ENCODE results near the gene HHEX.

The HHEX gene

DNA sequence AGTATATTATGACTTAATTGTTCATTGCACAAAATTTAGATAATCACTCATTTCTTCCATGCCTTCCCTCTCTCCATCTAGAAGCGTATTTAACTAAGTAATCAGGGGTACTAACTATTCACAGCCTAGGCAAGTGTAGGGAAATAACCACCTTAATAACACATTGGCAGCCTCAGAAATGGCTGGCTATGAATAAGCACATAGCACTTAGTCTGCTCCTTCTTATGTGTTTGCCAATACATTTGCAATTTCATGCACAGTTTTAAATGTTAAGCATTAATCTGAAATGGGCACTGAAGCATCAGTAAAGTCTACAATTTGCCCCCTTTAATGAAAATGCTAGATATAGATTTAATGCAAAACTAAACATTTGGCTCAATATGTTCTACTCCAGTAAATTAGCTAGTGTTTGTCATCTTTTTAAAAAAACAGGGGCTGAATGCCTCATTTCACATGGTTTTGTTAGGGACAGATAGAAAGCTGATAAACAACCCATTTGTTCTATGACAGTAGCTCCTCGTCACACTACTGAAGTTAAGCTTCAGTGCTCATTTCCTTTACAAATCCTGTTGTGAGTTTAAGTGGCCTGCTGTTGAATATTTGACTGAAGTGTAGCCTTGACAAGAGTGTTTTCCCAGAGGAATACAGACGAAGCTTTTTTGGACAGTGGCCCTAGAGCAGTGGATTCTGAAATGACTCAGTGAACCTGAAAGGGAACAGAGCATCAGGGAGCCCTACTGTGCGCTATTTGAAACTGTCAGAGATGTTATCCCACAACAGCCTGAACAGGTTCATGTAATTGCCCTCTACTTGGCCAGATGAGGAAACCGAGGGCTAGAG lies 30.5 kb downstream of the HHEX start:
- TF ChIP-seq, protein P1, sequence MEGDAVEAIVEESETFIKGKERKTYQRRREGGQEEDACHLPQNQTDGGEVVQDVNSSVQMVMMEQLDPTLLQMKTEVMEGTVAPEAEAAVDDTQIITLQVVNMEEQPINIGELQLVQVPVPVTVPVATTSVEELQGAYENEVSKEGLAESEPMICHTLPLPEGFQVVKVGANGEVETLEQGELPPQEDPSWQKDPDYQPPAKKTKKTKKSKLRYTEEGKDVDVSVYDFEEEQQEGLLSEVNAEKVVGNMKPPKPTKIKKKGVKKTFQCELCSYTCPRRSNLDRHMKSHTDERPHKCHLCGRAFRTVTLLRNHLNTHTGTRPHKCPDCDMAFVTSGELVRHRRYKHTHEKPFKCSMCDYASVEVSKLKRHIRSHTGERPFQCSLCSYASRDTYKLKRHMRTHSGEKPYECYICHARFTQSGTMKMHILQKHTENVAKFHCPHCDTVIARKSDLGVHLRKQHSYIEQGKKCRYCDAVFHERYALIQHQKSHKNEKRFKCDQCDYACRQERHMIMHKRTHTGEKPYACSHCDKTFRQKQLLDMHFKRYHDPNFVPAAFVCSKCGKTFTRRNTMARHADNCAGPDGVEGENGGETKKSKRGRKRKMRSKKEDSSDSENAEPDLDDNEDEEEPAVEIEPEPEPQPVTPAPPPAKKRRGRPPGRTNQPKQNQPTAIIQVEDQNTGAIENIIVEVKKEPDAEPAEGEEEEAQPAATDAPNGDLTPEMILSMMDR (IDR thresholded peaks at IDR 0.05; ENCODE audit: poor library complexity, severe bottlenecking) = no peak
- no peak for DNase-seq (ENCODE audit: low spot score)
- no peaks in the 10 kb centered on the region for H3K4me1 ChIP-seq (ENCODE audit: insufficient read depth, poor library complexity, severe bottlenecking)
- H3K27me3 ChIP-seq (ENCODE audit: insufficient read depth, poor library complexity, severe bottlenecking) = no peaks in the 10 kb centered on the region
- H3K4me3 ChIP-seq (ENCODE audit: severe bottlenecking) = no peak overlapping the region
- ATAC-seq (ENCODE audit: low read depth) = no peak
- no peaks in the 10 kb centered on the region for H3K36me3 ChIP-seq (ENCODE audit: low read depth)
- no peak overlapping the region for H3K27ac ChIP-seq (ENCODE audit: poor library complexity, severe bottlenecking)
- H3K9me3 ChIP-seq (ENCODE audit: severe bottlenecking) = no peaks in the 10 kb centered on the region

GRCh38 chr10:92720831-92721165 lies 31.0 kb downstream of the HHEX start:
- Histone ChIP-seq H3K4me3 (ENCODE audit: severe bottlenecking) (no peak overlapping the region), H3K36me3 (ENCODE audit: low read depth) (no peaks in the 10 kb centered on the region), H3K27ac (ENCODE audit: poor library complexity, severe bottlenecking) (no peak overlapping the region), H3K27me3 (ENCODE audit: insufficient read depth, poor library complexity, severe bottlenecking) (no peaks in the 10 kb centered on the region), H3K9me3 (ENCODE audit: severe bottlenecking) (no peaks in the 10 kb centered on the region), H3K4me1 (ENCODE audit: insufficient read depth, poor library complexity, severe bottlenecking) (no peaks in the 10 kb centered on the region)
- TF ChIP-seq, protein P1 (IDR thresholded peaks at IDR 0.05; ENCODE audit: poor library complexity, severe bottlenecking) = no peak
- DNase-seq (ENCODE audit: low spot score) = no peak
- ATAC-seq (ENCODE audit: low read depth) = no peak

- H3K9me3 ChIP-seq (ENCODE audit: severe bottlenecking) = no peaks in the 10 kb centered on the region
- TF ChIP-seq, protein P1 (IDR thresholded peaks at IDR 0.05; ENCODE audit: poor library complexity, severe bottlenecking) = no peak
- no peak overlapping the region for H3K27ac ChIP-seq (ENCODE audit: poor library complexity, severe bottlenecking)
- H3K27me3 ChIP-seq (ENCODE audit: insufficient read depth, poor library complexity, severe bottlenecking) = no peaks in the 10 kb centered on the region
- no peak overlapping the region for H3K4me3 ChIP-seq (ENCODE audit: severe bottlenecking)
- H3K36me3 ChIP-seq (ENCODE audit: low read depth) = no peaks in the 10 kb centered on the region
- no peak for ATAC-seq (ENCODE audit: low read depth)
- DNase-seq (ENCODE audit: low spot score) = no peak
- H3K4me1 ChIP-seq (ENCODE audit: insufficient read depth, poor library complexity, severe bottlenecking) = no peaks in the 10 kb centered on the region
These were observed 32.6 kb downstream of the HHEX start for GRCh38 chr10:92722349-92722748.

GRCh38 chr10:92727141-92727540 lies 37.4 kb downstream of the HHEX start:
- Histone ChIP-seq H3K27me3 (ENCODE audit: insufficient read depth, poor library complexity, severe bottlenecking) (no peaks in the 10 kb centered on the region), H3K4me1 (ENCODE audit: insufficient read depth, poor library complexity, severe bottlenecking) (no peaks in the 10 kb centered on the region), H3K27ac (ENCODE audit: poor library complexity, severe bottlenecking) (no peak overlapping the region), H3K9me3 (ENCODE audit: severe bottlenecking) (no peaks in the 10 kb centered on the region), H3K36me3 (ENCODE audit: low read depth) (no peaks in the 10 kb centered on the region), H3K4me3 (ENCODE audit: severe bottlenecking) (no peak overlapping the region)
- DNase-seq (ENCODE audit: low spot score) (no peak), ATAC-seq (ENCODE audit: low read depth) (no peak)
- TF ChIP-seq, protein P1 (IDR thresholded peaks at IDR 0.05; ENCODE audit: poor library complexity, severe bottlenecking) = no peak

DNA sequence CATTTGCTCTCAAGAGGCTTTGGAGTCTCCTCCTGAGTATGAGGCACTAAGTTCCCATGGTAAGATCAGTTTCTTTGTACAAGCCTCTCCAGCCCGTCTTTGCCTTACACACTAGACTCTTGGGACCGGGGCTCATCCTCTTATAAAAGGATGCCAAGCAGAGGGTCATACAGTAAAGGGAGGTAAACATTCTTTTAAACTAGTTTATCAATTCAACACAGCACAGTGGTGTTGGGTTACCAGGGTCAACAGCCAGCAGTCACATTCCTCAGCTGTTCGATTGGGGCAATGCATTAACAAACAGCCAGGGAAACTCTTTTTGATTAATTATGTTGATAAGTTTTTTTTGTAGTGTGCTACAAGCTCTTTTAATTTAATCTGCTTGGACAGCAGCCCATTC lies 37.8 kb downstream of the HHEX start:
- Histone ChIP-seq H3K27ac (ENCODE audit: poor library complexity, severe bottlenecking) (no peak overlapping the region), H3K4me1 (ENCODE audit: insufficient read depth, poor library complexity, severe bottlenecking) (no peaks in the 10 kb centered on the region), H3K9me3 (ENCODE audit: severe bottlenecking) (no peaks in the 10 kb centered on the region), H3K27me3 (ENCODE audit: insufficient read depth, poor library complexity, severe bottlenecking) (no peaks in the 10 kb centered on the region), H3K4me3 (ENCODE audit: severe bottlenecking) (no peak overlapping the region), H3K36me3 (ENCODE audit: low read depth) (no peaks in the 10 kb centered on the region)
- DNase-seq (ENCODE audit: low spot score) (no peak), ATAC-seq (ENCODE audit: low read depth) (no peak)
- TF ChIP-seq, protein P1 (IDR thresholded peaks at IDR 0.05; ENCODE audit: poor library complexity, severe bottlenecking) = no peak

Data from RWPE2 (cell line).